ENCODE data around the gene SAMMSON.

- TF ChIP-seq CTCF (optimal IDR thresholded peaks at IDR 0.05 in 1 of 3, IDR thresholded peaks at IDR 0.05 in 1 of 3, conservative IDR thresholded peaks at IDR 0.05 in 1 of 3; ENCODE audit: extremely low read depth in 1 of 3, insufficient read depth in 2 of 3, low read length in 3 of 3) (no peak), EZH2 (IDR thresholded peaks at IDR 0.05; ENCODE audit: low read length) (no peak)
These were observed 71.6 kb downstream of the SAMMSON start for GRCh38 chr3:70071138-70071537.

All from keratinocyte (primary cell).